MV-4-11 (cell line): ENCODE results near the gene MMRN1.

ENCODE experiments used
- DNase-seq: peaks from one replicate; lab custom pipeline; 2025; lab: John Stamatoyannopoulos, UW

MMRN1 gene

DNA sequence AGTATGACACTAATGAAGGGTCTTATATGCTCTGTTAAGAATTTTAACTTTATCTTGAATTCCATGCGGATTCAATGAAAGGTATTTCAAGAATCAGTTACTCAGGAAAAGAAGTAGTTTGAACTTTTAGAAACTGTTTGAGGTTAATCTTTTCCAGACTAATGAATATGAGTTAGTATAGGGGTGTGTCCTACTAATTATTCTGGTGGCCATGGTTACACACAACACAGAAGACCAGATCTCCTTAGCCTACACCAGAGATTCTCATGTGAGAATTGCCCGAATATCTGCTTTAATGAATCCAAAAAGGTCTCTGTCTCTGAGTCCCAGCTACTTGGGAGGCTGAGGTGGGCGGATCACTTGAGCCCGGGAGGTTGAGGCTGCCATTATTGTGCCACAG is 100.4 kb downstream of the MMRN1 start:
- DNase-seq = no peak

GRCh38 chr4:89995814-89996213 is 101.2 kb downstream of the MMRN1 start:
- DNase-seq = no peak

DNA sequence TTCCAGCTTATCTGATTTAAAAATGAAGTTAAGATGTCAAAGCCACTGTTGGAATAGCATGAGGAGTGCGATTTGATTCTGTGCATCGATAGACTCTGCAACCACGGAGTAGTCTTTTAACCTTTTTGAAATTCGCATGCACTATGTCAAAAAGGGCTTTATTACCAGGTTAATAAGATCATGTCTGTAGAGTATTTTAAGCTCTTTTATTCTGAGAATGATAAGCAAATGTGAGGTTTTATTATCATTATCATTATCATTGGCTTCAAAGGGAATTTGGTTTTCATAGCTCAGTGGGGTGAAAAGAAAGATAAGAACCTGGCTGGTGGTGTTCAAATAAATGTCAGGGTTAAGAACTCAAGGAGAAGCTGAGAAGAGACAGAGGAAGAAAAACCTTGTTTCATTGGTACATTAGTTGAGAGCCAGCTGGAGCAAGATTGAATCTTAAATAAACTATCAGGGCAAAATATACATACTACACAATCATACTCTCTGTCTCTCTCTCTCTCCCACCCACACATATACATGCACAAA is 102.6 kb downstream of the MMRN1 start:
- no peak for DNase-seq

- DNase-seq = no peak
Measured at GRCh38 chr4:89998469-89999011, 103.9 kb downstream of the MMRN1 start.

DNA sequence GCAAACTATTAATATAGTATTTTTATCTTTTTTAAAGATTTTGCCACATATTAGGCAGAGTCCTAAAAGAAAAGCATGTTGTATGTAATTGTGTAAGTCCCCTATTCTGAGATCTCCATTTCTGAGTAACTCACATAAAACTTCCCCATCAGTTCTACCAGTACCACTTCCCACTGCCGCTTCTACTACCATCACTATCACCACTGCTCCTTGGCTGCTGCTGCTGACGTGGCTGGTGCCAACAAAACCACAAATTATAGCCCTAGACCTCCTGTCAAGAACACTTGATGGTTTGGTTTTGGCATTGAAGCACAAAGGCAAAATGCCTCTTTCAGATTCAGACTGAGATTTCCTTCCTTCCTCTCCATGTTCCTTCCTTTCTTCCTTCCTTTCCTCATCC is 106.4 kb downstream of the MMRN1 start:
- DNase-seq = no peak

- DNase-seq = no peak
Measured at GRCh38 chr4:90002441-90003062, 107.9 kb downstream of the MMRN1 start.
